GM12891 (cell line): ENCODE data around the gene B3GNT2.

ENCODE experiments used
- DNase-seq: peaks from one replicate; pipeline ENCODE4 v3.0.0; 2011; ENCODE audit warnings: low spot score; ENCODE audit not compliant: insufficient read length
- FAIRE-seq: peaks from 2 replicates; lab custom pipeline; 2011; peaks lifted over from hg19 to GRCh38; lab: Jason Lieb, UNC
- PAX5 ChIP-seq: IDR thresholded peaks from 2 replicates; pipeline ENCODE4 v1.6.1; 2011; ENCODE audit warnings: low read length, moderate library complexity, mild to moderate bottlenecking; ENCODE audit not compliant: insufficient read depth, severe bottlenecking
- POLR2A ChIP-seq: IDR thresholded peaks from 2 replicates; pipeline ENCODE4 v1.6.1; 2011; ENCODE audit warnings: low read depth, low read length, control low read depth
- POLR2AphosphoS5 ChIP-seq: IDR thresholded peaks from 2 replicates; pipeline ENCODE4 v1.6.1; 2011; ENCODE audit warnings: low read depth, low read length, control low read depth
- POU2F2 ChIP-seq: IDR thresholded peaks from 2 replicates; pipeline ENCODE4 v1.6.1; 2011; ENCODE audit warnings: low read depth, mild to moderate bottlenecking, control low read depth, low read length, moderate library complexity
- SPI1 ChIP-seq: IDR thresholded peaks from 2 replicates; pipeline ENCODE4 v1.6.1; 2011; ENCODE audit warnings: low read depth, low read length, control low read depth
- TAF1 ChIP-seq: IDR thresholded peaks from 2 replicates; pipeline ENCODE4 v1.6.1; 2011; ENCODE audit warnings: low read depth, low read length, control low read depth

Gene B3GNT2

DNA sequence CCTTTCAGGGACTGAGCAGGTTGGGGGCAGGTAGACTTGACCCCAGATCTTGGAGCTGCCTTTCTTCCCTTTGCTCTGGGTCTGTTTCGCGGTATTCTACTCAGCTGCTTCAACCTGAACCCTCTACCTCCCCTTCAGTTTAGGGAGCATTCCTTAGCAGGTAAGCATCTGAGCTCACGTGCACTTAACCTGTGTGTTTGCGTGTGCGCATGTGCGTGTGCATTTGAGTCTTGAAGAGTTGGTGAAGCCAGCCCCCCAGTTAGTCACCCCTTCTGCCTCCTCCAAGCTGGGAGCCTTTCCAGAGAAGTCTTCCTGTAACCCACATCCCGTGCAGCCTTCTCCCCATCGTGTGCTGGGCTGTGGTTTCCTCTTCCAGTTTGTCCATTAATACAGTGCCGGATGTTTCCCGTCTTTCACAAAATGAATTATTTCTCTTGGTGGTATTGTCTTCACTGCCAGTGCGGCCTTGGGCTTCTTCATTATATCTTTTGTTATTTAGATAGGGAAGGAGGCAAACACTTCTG, 33.2 kb downstream of the B3GNT2 start:
- TF ChIP-seq POU2F2, result no peak
- TF ChIP-seq POLR2A, result no peak
- 0 out of 2 replicates have a peak, but pooled peaks have one; percentile 41 for TF ChIP-seq POLR2AphosphoS5
- DNase-seq, result no peak
- FAIRE-seq, result no peak

DNA sequence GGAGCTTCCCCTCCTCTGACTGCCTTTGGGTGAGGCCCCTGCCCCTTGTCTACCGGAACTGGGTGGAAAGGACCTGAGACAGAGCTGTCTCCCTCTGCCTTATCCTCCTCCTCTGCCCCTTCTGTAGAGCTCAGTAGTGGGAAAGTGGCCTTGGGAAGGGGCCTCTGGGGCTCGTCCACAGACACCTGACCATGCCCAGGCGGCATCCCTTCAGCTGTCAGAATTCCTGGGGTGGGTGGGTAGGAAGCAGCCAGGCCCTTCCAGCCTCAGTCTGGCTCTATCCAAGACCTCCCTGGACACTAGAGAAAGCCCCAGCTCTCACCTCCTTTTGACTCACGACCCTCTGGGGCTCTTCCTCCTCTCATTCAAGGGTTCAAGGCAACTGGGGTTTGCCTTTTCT, 35.6 kb downstream of the B3GNT2 start:
- FAIRE-seq, result no peak
- TF ChIP-seq POLR2A (no peak), TAF1 (no peak), SPI1 (no peak), POLR2AphosphoS5 (no peak), POU2F2 (no peak), PAX5 (no peak)

DNA sequence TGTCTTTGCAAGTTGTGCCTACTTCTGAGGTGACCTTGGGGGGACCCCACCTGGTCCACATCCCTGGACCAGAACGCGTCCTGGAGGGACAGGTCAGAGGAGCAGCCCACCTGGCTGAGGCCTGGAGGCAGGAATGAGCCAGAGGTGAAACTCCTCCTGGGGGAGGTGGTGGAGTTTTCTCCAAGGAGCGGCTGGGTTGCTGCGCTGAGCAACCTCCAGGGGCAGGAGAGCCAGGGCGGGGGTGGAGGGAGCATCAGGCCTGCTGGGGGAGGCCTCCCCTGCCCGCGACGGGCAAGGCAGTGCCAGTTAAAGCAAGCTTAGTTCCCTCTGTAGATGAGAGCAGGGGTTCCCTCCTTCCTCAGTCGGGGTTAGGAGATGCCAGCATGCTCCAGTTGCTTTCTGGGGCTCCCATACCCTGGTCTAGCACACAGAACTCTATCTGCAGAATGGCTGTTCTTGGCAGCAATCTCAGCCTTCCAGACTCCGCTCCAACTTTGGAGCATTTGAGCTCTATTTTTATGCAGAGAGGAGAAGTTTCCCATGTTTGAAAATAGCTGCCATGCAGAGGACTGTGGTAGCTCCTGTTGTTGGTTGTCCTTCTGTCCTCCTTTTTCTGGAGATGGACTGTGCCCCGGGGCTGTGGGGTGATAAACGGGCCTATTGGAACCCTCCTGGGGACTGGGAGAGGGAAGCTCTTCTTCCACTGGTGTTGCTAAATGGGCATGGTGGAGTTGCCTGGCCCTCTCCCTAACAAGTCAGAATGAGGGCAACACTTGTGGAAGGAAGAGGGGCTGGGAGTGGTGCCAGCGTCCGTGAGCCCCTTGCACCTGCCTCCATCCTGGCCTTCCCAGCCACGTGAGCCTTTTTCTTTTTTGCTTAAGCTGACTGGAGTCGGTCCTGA, 39.1 kb downstream of the B3GNT2 start:
- DNase-seq (no peak), FAIRE-seq (no peak)
- TF ChIP-seq POLR2A (no peak), PAX5 (no peak), POU2F2 (no peak), SPI1 (no peak), POLR2AphosphoS5 (0 out of 2 replicates have a peak, but pooled peaks have one; percentile 9), TAF1 (no peak)

More for the DNA sequence above, 35.6 kb downstream of the B3GNT2 start:
- DNase-seq, result no peak

DNA sequence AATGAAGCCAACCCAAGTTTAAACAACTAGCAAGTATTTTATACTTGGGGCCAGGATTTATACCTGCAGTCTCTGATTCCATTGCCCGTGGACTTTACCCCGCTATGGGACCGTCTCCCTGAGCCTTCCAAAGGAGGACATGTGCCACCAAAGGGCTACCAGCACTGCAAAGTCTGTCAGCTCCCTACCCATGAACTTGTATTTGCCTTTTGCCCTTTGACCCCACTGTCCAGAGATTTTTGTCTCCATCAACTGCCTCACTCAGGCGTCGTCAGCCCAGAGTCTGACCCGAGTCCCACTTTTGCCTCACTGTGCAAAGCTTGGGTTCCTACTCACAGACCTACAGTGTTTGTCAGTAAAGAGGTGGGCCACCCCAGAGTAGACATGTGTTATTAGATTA, 40.6 kb downstream of the B3GNT2 start:
- FAIRE-seq (no peak), DNase-seq (no peak)
- TF ChIP-seq POLR2AphosphoS5 (no peak), SPI1 (no peak), TAF1 (no peak), POLR2A (no peak), POU2F2 (no peak), PAX5 (no peak)

DNA sequence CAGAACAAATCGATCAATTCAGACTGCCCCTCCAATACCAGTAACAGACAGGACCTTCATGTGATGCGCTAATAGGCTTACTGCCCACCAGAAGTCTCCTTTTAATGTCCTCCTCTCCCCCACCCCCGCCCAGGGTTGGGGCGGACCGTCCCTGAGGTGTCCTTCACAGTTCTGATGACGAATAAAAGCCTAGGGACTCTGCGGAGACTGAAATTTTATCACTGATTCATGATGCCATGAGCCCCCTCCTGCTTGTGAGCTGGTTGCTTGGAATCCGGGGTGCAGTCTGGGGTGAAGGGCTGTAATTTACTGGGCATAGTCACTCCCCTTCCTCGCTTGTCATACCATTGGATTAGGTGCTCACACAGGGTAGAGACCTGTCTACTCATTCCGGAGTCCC, 42.3 kb downstream of the B3GNT2 start:
- DNase-seq, result no peak

DNA sequence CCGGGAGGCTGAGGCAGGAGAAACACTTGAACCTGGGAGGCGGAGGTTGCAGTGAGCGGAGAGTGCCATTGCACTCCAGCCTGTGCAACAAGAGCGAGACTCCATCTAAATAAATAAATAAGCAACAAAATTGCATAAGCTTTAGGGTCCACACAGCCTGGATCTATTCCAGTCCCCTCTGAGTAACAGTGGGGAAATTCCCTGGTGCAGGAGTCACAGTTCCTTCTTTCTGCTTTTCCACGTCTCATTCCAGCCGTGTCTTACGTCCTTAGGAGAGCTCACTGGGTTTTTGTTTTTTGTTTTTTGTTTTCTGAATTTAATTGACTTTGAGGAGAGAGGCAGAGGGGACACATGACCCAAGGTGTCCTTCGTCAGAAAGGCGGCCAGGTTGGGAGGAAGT, 44.6 kb downstream of the B3GNT2 start:
- DNase-seq (no peak), FAIRE-seq (no peak)
- TF ChIP-seq SPI1 (no peak), TAF1 (no peak), POU2F2 (no peak)

More for the DNA sequence above, 42.3 kb downstream of the B3GNT2 start:
- TF ChIP-seq PAX5, result no peak
- no peak for TF ChIP-seq TAF1
- TF ChIP-seq POLR2A, result no peak
- no peak for TF ChIP-seq POU2F2
- no peak for TF ChIP-seq POLR2AphosphoS5
- no peak for TF ChIP-seq SPI1
- FAIRE-seq, result no peak

DNA sequence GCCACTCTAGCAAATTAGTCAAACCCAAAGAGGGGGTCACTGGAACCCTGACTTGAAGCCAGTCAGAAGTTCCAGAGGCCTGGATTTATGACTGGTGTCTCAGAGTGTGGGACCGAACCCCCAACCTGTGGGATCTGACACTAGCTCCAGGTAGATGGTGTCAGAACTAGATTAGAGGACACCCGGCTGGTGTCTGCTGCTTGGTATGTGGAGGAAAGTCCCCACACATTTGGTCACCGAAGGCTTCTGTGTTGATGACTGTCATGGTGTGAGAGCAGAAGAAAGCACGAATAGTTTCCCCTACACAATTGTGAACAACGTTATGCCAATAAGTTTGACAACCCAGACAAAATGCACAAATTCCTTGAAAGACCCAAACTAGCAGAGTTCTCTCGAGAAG, 48.1 kb downstream of the B3GNT2 start:
- no peak for FAIRE-seq
- DNase-seq, result no peak
- TF ChIP-seq POU2F2, result no peak
- TF ChIP-seq POLR2A, result no peak
- no peak for TF ChIP-seq TAF1
- no peak for TF ChIP-seq SPI1
- no peak for TF ChIP-seq PAX5
- TF ChIP-seq POLR2AphosphoS5, result no peak

DNA sequence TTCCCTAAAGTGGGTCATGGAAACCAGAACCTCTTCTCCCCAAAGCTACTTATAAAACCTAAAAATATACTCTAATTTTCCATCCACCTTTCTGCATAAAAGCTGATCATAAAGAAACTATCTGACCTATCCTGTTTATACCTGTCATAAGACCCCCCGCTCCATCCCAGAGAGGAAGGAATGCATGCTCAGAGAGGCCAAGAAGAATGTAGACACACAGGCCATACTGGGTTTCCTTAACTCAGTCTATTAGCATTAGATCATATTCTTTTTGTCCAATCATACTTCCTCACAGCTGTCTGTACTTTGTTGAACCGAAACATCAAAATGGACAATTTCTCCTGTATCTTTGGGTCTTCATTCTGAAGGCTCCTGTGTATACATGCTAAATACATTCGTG, 52.3 kb downstream of the B3GNT2 start:
- no peak for TF ChIP-seq SPI1
- no peak for TF ChIP-seq TAF1
- TF ChIP-seq POLR2A, result no peak
- TF ChIP-seq POLR2AphosphoS5, result no peak
- no peak for TF ChIP-seq POU2F2
- TF ChIP-seq PAX5, result no peak
- DNase-seq (no peak), FAIRE-seq (no peak)

DNA sequence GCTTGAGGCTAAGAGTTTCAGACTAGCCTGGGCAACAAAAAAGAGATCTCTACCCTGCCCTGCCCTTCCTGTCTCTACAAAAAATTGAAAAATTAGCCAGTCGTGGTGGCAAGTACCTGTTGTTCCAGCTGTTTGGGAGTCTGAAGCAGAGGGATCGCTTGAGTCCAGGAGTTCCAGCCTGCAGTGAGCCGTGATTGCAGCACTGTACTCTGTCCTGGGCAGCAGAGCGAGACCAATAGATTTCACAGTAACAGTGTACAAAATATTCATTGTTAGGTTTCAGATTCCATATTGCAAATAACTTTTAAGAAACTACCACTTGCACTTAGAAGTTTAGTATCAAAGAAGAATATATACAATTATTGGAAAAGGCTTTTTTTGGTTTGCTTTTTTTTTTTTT, 54.3 kb downstream of the B3GNT2 start:
- no peak for DNase-seq
- TF ChIP-seq POLR2AphosphoS5 (no peak), TAF1 (no peak), POLR2A (no peak), PAX5 (no peak), SPI1 (no peak), POU2F2 (no peak)
- no peak for FAIRE-seq
